ENCODE results near the gene TNRC18.
"Not testable (repeated sequence)": the region's sequence is repeated elsewhere in the genome, so short reads cannot be mapped to it uniquely, and the experiment has no call there.

Gene TNRC18

DNA sequence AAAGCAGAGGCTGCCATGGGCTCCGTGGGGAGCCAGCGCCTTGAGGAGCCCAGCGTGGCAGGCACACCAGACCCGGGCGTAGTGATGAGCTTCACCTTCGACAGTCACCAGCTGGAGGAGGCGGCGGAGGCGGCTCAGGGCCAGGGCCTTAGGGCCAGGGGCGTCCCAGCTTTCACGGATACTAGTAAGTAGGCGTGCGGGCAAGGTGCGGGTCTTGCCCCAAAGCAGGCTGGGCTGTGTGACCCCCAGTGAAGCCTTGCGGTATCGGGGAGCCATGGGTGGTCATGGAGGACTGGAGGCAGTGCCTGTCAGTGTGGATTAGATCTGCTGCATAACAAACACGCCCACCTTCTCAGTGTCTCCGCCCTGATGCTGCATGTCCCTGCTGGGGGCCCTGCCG is 135.8 kb downstream of the TNRC18 start:
- no peak for DNase-seq (ENCODE audit: extremely low read depth, low read depth)
- no peak for TF ChIP-seq CTCF (IDR thresholded peaks at IDR 0.05; ENCODE audit: low read depth, low read length)

- not testable (repeated sequence) for DNase-seq (ENCODE audit: extremely low read depth, low read depth)
Observed at GRCh38 chr7:5287373-5287772, 136.3 kb downstream of the TNRC18 start.

- no peak for TF ChIP-seq CTCF (IDR thresholded peaks at IDR 0.05; ENCODE audit: low read depth, low read length)
- no peak for DNase-seq (ENCODE audit: extremely low read depth, low read depth)
Observed at GRCh38 chr7:5286933-5287332, 136.7 kb downstream of the TNRC18 start.

DNA sequence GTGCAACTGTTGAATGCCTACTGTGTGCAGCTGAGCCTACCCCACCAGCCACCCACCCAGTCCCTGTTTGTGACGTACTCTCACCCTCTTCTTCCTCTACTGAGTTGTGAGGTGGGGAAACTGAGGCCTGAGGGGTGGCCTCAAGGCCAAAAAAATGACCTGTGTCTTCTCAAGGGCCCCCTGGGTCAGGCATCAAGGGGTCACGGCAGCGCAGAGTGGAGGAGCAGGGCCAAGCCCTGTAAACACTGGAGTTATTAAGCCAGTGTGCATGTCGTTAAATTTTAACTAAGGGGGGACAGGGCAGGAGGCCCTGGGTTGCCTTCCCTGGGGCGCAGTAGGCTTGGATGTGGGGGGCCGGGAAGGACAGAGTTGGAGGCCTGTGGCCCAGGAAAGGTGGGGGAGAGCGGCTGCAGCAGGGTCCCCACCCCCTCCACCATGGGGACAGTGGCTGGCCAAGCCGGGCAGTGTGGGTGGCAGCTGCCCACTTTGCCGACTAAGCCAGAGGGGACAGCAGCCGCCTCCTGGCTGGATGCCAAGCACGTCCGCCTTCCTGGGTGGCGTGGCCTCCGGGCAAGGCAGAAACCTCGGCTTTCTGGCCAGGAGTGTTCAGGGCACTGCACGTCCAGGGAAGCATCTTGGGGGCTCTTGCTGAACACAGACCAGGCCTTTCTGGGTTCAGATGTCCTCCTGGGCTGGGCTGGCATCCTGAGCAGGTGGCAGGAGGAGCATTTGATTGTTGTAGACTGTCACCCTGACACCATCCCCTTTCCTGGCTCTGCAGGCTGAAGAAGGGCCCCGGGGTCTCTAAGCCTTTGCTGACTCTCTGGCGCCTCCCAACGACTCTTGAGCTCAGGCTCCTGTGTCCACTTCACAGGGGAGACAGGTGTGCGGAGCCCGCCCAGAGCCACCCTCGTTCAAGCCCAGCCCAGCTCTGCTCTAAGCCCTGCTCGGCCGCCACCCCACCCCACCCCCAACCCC is 139.0 kb downstream of the TNRC18 start:
- TF ChIP-seq CTCF (IDR thresholded peaks at IDR 0.05; ENCODE audit: low read depth, low read length): peak; percentile 23
- DNase-seq (ENCODE audit: extremely low read depth, low read depth): no peak

DNA sequence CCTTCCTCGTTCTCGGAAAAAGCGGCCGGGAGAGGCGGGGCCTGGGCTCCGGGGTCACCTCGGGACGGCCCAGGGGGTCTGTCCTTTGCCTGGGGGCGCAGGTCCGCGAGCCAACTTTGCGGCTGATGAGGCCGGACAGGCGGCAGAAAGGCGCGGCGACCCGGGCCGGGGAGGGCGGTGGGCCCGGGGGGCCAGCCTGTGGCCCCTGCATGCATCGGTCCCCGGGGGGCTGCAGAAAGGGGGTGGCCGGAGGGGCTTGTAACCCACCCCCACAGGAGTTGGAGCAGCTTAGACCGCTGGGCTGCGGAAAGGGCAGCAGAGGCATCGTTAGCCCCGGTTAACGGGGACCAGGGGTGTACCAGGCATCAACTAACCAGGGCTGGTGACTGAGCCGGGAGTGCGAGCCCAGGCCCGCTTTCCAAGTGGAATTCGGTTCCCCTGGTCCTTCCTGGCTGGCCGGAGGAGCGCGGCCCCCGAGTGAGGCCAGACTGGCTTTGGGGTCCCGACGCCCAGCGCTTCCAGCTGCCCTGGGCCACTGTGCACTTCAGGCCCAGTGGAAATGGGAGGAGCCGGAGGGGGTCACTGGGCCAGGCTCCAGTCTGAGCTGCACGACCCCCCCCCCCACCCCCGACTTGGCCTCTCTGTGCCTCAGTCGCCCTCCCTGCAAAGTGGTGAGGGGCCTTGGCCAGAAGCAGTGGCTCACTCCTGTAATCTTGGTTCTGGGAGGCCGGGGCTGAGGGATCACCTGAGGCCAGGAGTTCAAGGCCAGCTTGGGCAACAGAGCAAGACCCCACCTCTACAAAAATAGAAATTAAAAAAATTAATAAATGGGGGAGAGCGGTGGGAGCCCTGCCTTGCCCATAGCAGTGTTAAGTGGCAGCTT is 140.0 kb downstream of the TNRC18 start:
- TF ChIP-seq CTCF (IDR thresholded peaks at IDR 0.05; ENCODE audit: low read depth, low read length): no peak
- no peak for DNase-seq (ENCODE audit: extremely low read depth, low read depth)

GRCh38 chr7:5282543-5283316 is 140.9 kb downstream of the TNRC18 start, which contains the start of gene SLC29A4:
SLC29A4 (plus strand) TSS chr7:5282943; CDS start chr7:5287817, 4,874 bp downstream.
- no peak for TF ChIP-seq CTCF (IDR thresholded peaks at IDR 0.05; ENCODE audit: low read depth, low read length)
- peak; percentile 2 for DNase-seq (ENCODE audit: extremely low read depth, low read depth)

DNA sequence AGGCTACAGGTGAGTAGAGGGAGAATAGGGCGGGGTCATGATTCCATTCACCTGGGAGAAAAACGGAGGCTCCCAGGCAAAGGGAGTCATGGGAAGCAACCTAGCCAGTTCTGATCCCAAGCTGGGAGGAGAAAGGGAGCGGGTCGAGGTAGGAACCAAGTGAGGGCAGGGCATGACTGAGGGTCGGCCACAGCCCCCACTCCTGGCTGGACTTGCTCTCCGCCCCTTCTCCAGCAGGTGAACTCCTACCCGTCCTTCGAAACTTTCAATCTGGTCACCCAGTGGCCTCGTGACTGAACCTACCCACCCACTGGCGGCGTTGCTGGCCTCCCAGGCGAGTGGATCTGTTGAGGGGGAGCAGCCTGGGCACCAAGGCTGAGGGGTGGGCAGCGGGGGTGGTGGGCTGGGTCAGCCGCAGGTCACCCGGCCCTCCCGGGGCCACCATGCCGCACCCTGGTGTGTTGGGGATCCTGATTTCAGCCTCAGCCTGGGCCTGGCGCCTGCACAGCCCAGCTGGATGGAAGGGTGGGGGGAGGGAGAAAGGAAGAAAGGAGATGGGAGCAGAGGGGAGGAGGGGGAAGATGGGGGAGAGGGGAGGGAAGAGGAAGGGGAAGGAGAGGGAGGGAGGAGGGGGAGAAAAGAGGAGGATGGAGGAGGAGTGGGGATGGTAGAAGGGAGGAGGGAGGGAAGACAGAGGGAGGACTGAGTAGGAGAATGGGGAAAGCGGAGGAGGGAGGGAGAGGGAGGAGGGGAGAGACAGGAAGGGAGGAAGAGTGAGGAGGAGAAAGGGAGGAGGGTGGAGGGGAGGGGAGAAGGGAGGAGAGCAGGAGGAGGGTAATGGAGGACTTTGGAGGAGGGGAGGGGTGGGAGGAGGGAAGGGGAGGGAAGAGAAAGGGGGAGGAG is 141.8 kb downstream of the TNRC18 start:
- DNase-seq (ENCODE audit: extremely low read depth, low read depth): not testable (repeated sequence)

Data from AG09319 (cell line).